Tongue (tissue), 2 donors: ENCODE data around the gene CLEC9A. TPM values are rescaled to one million over a fixed set of nuclear protein-coding genes. Genes with fewer than 3 reads are reported as not detected.
"Not testable (repeated sequence)": the region's sequence is repeated elsewhere in the genome, so short reads cannot be mapped to it uniquely, and the experiment has no call there.

Experiments used
- DNase-seq: peaks from one replicate; pipeline ENCODE4 v3.0.0-alpha.2; 2015
- total RNA-seq: library from RNA; depleted of rRNA; stranded (reverse); fragments of >200 nt; gene quantifications from one replicate; pipeline ENCODE4 v1.2.3, GENCODE V29; 2014

CLEC9A gene
- total RNA-seq: 0.82 TPM

GRCh38 chr12:10030446-10030845, at the start of gene CLEC9A:
Gene CLEC9A (plus strand): TSS chr12:10030682. CDS start chr12:10052688, 22,006 bp downstream.
- DNase-seq: no peak

- DNase-seq: no peak
These were observed 38.6 kb upstream of the CLEC9A start for GRCh38 chr12:9991876-9992275.

DNA sequence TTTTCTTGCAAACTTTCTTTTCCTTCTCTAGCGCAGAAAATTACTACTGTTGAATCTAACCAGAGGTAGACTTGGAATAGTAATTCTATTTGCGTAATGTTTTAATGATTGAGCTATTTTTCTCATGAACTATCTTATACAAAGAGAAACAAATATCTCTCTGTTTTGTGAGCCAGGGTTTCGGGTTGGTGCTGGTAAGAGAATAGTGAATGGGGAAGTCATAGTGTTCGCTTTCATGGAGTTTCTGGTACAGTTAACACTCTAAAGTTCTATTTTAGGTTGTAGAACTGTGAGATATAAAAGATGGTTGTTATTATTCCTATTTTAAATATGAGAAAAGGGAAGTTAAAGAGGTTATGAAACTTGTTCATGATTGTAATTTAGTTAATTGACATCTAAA, 38.2 kb upstream of the CLEC9A start:
- DNase-seq: no peak

GRCh38 chr12:9999016-9999415, 31.5 kb upstream of the CLEC9A start, which contains the start of gene CLEC1B:
Gene CLEC1B (minus strand): TSS chr12:9999121. CDS start chr12:9999100, 21 bp downstream.
- DNase-seq: no peak

GRCh38 chr12:10001171-10001776, 29.2 kb upstream of the CLEC9A start:
- peak; percentile 11 for DNase-seq

DNA sequence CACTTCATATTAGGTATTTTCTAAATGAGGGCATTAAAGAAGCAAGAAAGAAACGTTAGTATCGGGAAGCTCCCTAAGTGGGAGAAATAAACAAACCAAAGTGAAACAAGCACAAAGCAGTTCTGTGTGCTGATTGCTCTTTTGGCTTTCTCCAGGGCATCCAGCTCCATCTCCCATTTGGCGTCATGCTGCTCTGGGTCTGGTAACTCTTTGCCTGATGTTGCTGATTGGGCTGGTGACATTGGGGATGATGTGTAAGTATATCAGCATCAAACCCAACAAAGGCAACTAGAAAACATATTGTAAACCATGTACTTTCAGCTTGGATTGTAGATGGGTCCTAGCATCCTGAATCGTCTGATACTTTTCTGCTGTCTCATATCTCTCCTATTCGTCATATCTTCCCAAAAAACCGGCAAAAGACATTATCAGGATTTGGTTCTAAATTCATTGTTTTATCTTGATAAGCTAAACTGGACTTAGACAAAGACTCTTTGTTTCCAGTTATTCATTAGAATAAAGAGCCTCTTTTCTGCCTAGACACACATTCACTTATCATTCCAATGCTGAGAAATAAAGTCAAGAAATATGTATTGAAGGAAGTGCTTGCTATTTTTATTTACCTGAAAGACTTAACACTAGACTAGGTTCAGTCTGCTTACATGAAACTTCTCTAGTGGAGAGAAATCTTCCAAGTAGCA, 17.7 kb upstream of the CLEC9A start:
- DNase-seq: no peak

DNA sequence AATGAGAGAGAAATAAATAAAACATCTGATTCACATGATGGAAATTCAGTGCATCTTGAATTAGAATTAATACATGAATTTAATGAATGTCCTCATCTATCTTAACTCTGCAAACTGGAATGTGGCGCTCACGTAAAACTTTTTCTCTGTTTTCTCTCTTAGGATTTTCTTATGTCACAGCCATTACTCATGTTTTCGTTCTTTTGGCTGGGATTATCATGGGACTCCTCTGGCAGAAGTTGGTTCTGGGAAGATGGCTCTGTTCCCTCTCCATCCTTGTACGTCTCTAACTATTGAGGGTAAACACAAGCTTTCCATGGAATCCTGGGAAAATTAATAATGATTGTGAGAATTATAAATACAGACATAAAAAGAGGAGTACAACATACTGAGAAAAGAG, 15.0 kb upstream of the CLEC9A start:
- DNase-seq: no peak

- no peak for DNase-seq
These were observed 13.6 kb upstream of the CLEC9A start for GRCh38 chr12:10016881-10017280.

DNA sequence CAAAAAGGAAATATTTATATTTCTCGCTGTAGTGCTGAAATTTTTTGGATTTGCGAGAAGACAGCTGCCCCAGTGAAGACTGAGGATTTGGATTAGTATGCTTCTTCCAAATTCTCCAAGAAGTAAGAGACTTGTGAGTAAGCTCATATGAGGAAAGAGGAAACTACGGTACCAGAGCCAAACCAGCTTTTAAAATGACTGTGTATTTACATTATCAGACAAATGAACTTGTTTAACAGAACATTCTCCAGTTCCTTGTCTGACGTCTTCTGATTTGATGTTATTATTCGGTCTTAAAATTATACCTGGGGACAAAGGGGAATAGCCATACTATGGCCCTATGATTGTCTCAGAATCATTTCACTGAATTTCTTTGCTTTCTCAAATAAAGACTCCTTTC, 12.1 kb upstream of the CLEC9A start:
- peak; percentile 24 for DNase-seq

- DNase-seq: no peak
These were observed 9.1 kb upstream of the CLEC9A start for GRCh38 chr12:10021342-10021741.

- no peak for DNase-seq
These were observed 5.2 kb upstream of the CLEC9A start for GRCh38 chr12:10025236-10025635.

- not testable (repeated sequence) for DNase-seq
These were observed 3.8 kb upstream of the CLEC9A start for GRCh38 chr12:10026666-10027065.

DNA sequence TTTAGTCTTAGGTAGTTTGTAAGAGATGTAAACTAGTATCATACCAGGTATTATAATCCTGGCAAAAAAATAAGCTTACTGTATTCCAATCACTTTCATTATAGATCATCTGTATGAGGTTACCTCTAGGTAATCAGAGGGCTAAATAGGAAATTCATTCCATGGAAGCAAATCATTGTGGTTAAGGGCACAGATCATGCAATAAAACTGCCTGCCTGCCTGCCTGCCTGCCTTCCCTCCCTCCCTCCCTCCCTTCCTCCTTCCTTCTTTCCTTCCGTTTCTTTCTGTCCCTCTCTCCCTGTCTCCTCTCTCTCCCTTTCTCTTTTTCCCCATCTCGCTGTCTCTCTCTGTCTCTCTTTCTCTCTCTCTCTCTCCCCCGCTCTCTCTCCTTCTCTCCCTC, 3.2 kb upstream of the CLEC9A start:
- no peak for DNase-seq

GRCh38 chr12:10027721-10028120, 2.8 kb upstream of the CLEC9A start:
- no peak for DNase-seq

GRCh38 chr12:10031321-10031720, 839 bp downstream of the CLEC9A start:
- DNase-seq: no peak

DNA sequence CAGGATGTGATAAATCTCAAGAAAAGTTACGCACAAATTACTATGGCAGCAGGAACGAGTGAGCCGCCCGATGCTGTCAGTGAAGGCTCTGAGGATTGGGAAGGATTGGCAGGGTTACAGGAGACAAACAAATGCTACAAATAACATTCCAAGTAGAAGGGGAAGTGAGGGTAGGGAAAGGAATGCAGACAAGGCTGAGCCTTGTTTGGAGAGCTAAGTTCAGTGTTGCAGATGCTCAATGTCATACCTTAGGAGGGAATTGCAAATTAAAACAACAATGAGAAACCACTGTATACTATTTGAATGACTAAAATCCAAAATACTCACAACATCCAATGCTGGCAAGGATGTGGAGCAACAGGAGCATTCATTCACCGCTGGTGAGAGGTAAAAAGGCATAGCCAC, 1.3 kb downstream of the CLEC9A start:
- no peak for DNase-seq

GRCh38 chr12:10033783-10034545, 3.5 kb downstream of the CLEC9A start:
- peak; percentile 32 for DNase-seq

GRCh38 chr12:10042167-10042566, 11.7 kb downstream of the CLEC9A start:
- DNase-seq: no peak

GRCh38 chr12:10048526-10048925, 18.0 kb downstream of the CLEC9A start:
- no peak for DNase-seq

DNA sequence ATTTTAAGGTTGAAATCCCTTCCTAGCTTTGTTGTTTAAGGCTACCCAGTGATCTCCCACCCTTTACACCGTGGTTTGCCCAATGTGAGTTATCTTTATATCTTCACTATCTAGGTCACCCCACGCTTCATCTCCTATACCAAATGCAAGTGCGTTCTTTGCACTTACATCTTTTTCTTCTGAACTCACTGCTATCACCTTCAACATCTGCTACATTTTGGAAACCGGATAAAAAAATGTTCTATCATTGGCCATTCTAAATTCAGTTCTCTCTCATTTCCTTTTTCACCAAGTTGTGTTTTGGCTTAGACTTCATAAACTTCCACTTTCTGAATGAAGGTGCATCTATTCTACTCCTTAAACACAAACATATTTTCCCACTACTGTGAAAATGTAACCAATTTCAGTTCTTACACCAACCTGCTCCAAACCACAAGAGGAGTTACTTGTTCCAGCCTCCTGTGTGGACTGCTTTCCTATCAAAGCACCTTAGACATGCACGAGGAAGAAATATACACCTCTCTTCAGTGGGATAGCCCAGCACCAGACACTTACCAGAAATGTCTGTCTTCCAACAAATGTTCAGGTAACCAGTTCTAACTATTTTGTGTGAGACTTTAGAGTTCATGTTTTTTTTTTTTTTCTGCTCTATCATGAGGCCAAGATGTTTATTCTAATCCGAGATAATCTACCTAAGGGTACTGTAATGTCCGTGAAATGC, 21.9 kb downstream of the CLEC9A start:
- no peak for DNase-seq

GRCh38 chr12:10058387-10058786, 27.9 kb downstream of the CLEC9A start:
- DNase-seq: no peak

DNA sequence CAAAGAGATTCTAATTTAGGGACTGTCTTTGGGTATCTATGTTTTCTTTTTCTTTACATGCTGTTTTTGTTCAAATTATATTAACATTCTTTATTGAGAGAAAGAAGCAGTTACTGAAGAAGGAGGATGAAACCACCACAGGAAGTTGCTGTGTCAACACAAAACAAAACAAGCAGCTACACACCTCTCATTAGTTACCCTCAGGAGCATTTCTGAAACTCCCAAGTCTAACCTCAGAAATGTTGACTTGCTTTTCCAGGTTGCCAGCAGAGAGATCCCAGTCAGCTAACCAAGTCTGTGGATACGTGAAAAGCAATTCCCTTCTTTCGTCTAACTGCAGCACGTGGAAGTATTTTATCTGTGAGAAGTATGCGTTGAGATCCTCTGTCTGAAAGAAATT, 34.8 kb downstream of the CLEC9A start:
- DNase-seq: no peak

GRCh38 chr12:10067264-10067663, 36.8 kb downstream of the CLEC9A start:
- DNase-seq: peak; percentile 8
